DMS53 treated with DMSO at 0.1 percent for 48 hours (cell line): ENCODE data around the gene GEMIN7.

Experiments
- DNase-seq: peaks from one replicate; lab custom pipeline; 2025; ENCODE audit not compliant: unreplicated experiment; lab: John Stamatoyannopoulos, UW

The GEMIN7 gene, protein sequence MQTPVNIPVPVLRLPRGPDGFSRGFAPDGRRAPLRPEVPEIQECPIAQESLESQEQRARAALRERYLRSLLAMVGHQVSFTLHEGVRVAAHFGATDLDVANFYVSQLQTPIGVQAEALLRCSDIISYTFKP

DNA sequence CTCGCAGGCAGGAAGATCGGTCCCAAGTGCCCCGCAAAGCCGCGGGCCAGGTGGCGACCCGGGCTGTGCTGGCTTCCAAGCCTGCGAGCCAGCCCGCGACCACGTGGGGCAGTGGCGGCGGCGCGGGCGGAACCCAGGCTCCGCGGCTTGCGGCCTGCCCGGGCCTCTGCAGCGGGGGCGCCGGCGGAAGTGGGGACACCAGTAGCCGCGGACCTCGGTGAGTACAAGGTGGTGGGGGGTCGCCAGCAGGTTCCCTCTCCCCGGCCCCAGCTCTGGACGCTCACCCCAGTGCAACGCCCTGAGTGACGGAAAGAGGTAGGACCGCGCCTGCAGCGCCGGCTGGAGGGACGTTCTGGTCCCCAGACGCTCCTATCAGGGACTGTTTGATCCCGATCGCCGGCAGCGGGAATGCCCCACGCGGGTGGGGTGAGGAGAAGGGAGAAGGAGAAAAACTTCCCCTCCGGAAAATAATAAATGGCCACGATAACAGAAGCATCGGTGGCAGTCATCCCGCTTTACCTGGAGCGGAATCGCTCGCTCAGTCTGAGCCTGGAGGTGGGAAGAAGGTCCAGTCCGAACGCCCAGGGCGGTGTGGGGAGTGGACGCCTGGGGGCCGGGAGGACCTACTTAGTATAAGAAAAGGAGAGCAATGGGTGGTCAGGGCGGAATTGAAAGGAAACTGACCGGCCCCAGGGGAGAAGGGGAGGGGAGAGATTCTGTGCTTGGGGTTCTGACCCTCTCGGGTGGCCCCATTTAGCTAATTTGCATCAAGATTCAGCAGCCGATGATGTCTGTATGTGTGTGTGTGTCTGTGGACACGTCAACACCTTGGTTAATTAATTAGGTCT, at the start of gene GEMIN7:
Gene GEMIN7, plus strand, starts transcription at position 198 of the 848 bp plus-strand sequence. CDS start 10,855 bp downstream, outside the sequence.
- peak; percentile 33 for DNase-seq

DNA sequence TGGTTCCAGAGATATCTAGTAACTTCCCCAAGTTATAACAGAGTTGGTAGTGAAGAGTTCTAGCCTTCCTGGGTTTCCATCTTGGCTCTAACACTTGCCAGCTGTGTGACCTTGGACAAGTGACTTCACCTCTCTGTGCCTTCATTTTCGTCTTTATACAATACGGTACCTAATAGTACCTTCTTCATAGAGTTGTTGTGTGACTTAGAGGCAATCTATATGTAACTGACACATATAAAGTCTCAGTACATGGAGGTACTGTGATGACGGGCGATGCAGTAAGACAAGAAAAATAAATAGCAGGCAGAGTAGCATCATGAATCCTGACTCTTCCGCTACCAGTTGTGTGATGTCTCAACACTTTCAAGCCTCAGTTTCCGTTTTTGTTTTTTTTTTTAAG, 48.2 kb upstream of the GEMIN7 start:
- no peak for DNase-seq

DNA sequence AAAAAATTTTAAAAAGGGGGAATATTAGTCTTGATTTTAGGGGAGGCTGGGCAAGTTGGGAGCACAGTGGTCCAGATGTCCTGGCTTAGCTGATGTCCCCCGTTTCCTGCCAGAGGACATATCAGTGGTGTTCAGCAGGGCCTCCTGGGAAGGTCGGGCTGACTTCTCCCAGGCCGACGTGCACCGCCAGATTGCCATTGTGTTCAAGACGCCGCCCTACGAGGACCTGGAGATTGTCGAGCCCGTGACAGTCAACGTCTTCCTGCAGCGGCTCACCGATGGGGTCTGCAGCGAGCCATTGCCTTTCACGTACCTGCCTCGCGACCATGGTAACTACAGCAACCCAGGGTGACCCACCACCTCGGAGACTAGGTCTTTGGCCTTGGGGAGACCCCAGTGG, 46.6 kb upstream of the GEMIN7 start:
- DNase-seq: no peak

DNA sequence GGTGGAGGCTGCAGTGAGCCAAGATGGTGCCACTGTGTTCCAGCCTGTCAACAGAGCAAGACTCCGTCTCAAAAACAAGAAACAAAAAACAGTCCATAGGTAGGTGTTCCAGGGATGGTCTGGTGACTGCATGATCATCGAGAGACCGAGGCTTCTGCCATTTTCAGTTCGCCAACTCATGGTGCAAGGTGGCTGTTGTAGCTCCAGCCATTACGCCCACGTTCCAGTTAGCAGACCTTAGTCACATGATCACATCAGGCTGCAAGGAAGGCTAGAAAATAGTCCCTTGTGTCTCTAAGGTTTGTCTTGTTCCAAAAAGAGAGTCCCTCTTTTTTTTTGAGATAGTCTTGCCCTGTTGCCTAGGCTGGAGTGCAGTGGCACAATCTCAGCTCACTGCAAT, 43.3 kb upstream of the GEMIN7 start:
- no peak for DNase-seq

DNA sequence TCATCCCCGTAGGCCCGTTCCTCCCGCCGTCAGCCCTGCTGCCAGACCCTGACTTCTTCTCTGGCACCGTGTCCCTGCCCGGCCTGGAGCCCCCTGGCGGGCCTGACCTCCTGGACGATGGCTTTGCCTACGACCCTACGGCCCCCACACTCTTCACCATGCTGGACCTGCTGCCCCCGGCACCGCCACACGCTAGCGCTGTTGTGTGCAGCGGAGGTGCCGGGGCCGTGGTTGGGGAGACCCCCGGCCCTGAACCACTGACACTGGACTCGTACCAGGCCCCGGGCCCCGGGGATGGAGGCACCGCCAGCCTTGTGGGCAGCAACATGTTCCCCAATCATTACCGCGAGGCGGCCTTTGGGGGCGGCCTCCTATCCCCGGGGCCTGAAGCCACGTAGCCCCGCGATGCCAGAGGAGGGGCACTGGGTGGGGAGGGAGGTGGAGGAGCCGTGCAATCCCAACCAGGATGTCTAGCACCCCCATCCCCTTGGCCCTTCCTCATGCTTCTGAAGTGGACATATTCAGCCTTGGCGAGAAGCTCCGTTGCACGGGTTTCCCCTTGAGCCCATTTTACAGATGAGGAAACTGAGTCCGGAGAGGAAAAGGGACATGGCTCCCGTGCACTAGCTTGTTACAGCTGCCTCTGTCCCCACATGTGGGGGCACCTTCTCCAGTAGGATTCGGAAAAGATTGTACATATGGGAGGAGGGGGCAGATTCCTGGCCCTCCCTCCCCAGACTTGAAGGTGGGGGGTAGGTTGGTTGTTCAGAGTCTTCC, 41.5 kb upstream of the GEMIN7 start:
- DNase-seq: no peak

DNA sequence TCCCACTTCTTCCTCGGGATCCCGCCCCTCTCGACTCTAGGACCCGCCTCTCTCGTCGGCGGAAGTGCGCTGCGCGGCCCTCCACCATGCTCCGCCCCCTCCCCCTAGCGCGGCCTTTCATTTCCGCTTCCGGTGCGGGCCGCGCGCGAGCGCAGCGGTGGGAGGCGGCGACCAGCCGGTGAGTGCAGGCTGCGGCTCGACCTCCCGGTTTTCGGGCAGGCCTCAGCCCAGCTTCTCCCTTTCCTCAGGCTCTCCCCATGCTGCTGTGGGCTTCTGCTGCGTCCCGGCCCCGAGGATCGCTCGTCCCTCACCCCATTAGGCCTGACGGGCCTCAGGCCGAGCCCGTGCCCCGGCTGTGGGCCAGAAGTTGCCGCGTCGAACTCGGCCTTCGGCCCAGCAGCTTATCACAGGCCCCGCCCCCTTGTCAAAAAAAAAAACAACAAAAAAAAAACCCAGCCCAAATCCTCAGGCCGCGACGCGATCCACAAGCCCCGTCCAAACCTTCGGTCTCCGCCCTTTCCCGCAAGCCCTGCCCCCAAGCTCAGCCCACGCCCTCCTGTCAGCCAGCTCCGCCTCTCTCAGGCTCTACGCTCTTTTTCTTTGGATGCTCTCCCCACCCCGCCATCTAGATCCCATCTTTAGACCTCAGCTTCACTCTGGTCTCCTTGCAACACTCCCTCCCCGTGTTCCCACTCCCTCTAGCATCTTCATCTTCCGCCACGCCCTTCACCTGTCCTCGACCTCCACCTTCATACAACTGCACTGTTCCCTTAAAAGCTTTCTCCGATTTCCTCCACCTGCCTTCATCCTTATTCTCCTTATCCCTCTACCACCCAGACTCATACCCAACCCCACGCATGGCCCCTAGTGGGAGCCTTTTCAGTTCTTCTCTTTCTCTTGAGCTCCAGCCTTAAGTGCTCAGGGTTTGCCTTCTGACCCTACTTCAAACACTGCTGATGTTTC, 39.8 kb upstream of the GEMIN7 start, which contains the start of gene CLASRP:
Gene CLASRP, plus strand, starts transcription at position 115 of the 963 bp plus-strand sequence. CDS start 1,168 bp downstream, outside the sequence.
- DNase-seq: peak; percentile 51

DNA sequence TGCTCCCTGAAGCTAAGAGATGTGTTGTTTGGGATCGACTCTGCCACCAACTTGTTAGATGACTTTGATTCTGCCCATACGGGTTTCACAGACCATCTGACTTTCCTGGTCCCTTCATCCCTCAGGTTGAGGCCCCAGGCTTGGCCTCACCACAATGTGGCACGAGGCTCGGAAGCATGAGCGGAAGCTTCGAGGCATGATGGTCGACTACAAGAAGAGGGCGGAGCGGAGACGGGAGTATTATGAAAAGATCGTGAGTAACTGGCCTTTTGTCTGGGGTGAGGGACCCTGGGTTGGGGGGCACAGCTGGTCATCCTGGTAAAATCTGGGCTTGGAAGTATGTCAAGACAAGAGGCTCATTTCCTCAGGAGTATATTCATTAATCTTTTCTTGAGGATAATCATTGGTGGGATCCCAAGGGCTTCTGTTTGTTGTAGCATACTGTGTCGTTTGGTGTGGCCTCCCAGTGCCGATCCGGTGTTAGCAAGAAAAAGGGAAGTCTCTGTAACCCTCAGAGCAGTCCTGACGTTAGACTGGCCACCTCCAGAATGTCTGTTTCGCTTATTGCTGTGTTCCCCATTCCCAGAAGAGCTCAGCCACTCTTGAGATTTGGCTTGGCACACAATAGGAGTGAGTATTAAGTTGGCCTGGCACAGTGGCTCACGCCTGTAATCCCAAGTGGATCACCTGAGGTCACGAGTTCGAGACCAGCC, 38.8 kb upstream of the GEMIN7 start:
- DNase-seq: no peak

DNA sequence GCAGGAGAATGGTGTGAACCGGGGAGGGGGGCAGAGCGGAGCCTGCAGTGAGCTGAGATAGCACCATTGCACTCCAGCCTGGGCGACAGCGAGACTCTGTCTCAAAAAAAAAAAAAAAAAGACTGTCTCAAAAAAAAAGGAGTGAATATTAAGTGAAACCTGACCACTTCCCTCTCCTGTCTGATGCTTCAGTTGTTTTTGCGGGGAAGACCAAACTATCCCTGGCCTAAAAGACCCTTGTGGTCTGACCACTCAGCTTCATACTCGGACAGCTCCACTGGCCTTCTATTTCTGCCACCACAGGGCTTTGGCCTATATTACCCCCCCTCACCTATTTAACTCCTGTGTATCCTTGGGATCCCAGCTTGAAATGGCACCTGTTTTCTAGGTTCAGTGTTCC, 37.9 kb upstream of the GEMIN7 start:
- DNase-seq: no peak

DNA sequence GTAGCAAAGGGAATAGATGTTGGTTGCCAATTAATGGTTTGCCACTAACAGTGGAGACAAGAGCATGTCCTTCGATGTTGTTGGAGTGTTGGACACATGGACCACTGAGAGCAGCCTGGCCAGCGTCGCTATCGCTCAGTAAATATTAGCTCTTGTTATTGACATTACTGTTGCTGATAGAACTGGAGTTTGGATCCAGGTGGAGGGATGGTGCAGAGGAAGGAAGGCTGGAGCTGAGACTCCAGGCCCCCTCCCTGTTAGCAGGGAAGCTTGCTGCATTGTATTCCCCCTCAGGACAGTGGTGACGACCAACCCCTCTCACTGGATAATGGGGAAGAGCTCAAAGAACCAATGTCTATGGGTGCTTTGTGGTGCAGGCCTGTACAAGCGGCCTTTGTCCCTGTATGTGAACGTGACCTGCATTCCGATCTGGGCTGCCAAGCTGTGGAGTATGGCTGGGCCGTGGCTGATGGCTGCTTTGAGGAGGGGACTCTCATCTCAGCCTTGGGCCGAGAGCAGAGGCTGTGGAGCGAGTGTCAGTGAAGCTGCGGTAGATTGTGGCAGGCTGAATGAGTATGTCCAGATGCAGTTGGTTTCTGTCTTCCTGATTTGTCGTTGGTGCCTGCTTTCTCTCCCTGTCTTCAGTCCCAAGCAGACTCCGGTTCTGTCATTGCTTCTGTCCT, 33.2 kb upstream of the GEMIN7 start:
- DNase-seq: peak; percentile 40

DNA sequence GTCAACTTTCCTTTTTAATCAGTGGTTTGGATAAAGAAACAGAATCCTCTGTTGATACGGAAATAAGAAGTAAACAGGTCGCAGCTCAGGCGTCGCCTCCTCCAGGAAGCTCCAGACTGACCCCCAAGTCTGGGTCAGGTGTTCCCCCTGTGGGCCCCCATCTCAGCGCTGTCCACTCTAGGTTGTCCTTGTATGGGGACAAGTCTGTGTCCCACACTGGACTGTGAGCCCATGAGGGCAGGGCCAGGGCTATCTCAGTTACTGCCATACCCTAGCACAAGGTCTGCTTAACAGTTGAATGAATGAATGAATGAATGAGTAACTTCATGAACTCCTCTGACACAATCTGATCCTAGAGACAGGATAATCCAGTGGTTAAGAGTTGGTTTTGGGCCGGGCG, 32.7 kb upstream of the GEMIN7 start:
- no peak for DNase-seq

DNA sequence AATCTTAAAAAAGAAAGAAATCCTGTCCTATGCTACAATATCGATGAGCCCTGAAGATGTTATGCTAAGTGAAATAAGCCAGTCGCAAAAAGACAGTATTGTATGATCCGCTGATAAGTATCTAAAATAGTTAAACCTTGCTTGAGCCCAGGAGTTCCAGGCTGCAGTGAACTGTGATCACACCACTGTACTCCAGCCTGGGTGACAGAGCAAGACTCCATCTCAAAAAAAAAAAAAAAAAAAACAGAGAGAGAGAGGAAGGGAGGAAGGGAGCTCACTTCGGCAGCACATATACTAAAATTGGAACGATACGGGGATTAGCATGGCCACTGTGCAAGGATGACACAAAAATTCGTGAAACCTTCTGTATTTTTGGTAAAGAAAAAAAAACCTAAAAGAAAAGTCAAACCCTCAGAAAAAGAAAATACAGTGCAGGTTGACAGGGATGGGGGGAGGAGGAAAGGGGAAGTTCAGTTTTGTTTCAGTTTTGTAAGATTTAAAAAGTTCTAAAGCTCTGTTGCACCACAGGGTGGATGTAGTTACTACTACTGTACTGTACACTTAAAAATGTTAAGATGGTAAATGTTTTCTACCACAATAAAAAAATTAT, 31.8 kb upstream of the GEMIN7 start:
- DNase-seq: no peak

DNA sequence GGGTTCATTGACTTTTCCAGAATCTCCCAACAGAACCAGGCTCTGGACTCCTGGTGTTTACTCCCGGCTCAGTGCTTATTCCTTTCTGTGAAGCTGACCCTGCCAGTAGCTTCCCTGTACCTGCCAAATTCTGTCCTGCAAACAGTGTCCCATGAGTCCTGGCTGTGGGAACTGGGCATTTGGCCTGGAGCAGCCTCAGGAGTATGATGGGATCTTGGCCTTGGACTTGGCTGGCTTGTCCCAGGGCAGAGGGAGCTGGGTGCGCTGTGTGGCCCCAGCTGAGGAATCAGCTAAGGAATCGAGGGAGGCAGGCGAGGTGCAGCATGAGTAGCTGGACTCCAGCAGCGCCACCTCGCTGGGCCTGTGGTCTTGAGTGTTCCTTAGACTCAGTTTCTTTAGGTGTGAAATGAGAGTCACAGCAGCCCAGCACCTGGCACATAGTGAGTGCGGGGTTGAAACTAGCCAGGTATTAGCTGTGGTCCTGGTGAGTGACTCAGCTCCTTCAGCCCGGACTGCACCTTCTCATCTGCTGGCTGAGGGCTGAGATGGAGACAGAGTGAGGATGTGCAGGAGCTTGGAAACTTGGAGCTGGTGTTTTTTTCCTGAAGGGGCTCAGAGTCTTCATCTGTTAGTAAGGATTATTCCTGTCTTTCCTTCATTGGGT, 29.9 kb upstream of the GEMIN7 start:
- no peak for DNase-seq

DNA sequence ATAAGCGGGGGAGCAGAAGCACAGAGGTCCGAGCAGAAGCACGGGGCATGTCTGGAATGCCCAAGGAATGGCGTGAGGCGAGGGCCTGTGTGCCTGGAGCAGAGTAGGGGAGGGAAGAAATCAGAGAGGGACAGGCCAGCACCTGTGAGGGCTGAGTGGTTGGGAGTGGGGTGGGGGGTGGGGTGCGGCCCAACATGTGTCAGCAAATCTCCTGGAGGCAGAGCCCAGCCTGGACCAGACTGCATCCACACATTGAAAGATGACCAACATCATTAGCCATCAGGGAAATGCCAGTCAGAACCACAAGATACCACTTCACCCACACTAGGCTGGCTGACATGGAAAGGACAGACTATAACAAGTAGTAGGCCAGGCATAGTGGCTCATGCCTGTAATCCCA, 29.0 kb upstream of the GEMIN7 start:
- DNase-seq: no peak

DNA sequence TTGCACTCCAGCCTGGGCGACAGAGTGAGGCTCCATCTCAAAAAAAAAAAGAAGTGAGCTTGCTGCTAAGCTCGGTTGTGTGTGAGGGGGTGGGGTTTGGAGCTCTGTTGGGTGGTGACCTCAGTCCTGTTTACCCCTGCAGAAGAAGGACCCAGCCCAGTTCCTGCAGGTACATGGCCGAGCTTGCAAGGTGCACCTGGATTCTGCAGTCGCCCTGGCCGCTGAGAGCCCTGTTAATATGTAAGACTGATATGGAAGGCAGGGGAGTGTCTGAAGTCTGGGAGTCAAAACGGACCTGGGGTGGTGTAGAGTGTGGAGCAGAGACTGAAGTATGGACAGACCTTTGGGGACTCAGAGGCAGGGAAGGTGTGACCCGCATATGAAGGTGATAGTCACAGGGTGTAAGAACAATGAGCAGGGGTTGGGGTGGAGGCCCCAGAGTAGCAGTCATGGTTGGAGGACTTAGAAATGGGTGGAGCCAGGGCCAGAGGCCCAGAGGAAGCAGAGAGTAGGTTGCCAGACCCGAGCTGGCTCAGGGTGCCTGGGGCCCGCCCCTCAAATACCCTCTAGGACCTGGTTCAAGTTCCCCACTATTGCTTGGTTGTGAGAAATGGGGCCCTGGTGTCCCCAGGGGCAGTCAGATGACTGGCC, 27.0 kb upstream of the GEMIN7 start:
- DNase-seq: no peak

DNA sequence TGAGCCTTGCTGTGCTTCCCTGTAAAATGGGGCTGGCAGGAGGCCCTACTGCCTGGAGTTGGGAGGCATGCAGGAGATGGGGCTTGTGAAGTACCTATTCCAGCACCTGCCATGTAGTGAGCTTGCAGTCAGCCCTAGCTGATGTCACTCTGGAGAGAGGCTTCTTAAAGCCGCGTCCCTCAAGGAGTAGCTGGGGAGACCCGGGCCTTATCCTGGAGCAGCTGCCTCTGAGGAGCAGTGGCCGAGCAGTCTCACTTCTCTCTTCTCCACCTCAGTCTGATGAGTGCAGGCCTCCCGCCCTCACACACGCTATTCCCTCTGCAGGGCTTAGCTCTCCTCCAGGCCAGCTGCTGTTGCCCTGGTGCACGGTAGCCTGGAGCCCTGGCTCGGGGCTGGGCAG, 22.2 kb upstream of the GEMIN7 start:
- no peak for DNase-seq

DNA sequence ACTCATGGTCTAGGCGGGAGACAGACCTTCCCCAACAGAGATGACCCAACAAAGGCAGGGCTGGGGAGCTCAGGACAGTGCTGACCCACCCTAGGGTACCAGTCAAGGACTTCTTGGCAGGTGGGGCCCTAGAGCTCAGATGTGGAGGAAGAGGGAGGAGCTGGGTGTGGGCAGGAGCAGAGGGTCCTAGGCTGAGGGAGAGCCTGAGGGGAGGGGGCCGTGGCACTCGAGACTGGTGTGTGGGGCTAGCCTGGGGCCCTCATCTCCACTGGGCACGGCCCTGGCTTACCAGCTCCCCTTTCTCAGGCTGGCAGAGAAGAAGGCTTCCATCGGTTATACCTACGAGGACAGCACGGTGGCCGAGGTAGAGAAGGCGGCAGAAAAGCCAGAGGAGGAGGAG, 21.6 kb upstream of the GEMIN7 start:
- no peak for DNase-seq

DNA sequence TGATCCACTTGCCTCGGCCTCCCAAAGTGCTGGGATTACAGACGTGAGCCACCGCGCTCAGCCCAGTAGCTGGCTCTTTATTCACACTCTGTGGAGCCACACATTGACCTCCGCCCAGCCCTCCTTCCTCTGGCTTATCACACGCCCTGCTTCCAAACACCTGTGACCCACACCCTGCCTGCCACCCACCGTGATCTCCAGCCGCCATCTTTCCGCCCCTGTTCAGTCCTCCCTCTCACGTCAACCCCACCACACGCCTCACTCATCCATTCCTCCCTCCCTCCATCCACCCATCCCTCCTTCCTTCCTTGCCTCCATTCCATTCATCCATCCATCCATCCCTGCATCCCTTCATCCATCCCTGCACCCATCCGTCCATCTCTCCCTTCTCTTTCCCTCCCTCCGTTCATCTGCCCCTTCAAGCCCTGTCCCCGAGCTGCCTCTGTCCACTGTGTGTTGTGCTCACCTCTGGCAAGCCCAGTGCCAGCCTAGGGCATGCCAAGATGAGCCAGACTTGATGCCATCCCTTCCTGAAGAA, 20.4 kb upstream of the GEMIN7 start:
- DNase-seq: no peak
